GM12891 (cell line): ENCODE measurements around the gene PRKACG.

Experiments
- POLR2A ChIP-seq: IDR thresholded peaks from 2 replicates; pipeline ENCODE4 v1.6.1; 2011; ENCODE audit warnings: low read depth, low read length, control low read depth
- POLR2AphosphoS5 ChIP-seq: IDR thresholded peaks from 2 replicates; pipeline ENCODE4 v1.6.1; 2011; ENCODE audit warnings: low read depth, low read length, control low read depth
- POU2F2 ChIP-seq: IDR thresholded peaks from 2 replicates; pipeline ENCODE4 v1.6.1; 2011; ENCODE audit warnings: low read depth, mild to moderate bottlenecking, control low read depth, low read length, moderate library complexity
- SPI1 ChIP-seq: IDR thresholded peaks from 2 replicates; pipeline ENCODE4 v1.6.1; 2011; ENCODE audit warnings: low read depth, low read length, control low read depth
- TAF1 ChIP-seq: IDR thresholded peaks from 2 replicates; pipeline ENCODE4 v1.6.1; 2011; ENCODE audit warnings: low read depth, low read length, control low read depth

GRCh38 chr9:68964765-68965164 is 49.1 kb downstream of the PRKACG start:
- TF ChIP-seq POU2F2 (no peak), TAF1 (no peak), POLR2AphosphoS5 (no peak), POLR2A (no peak), SPI1 (no peak)
